Measurements from ENCODE around the gene NT5DC1. TPM values are rescaled to one million over a fixed set of nuclear protein-coding genes. Genes with fewer than 3 reads are reported as not detected.

NT5DC1 gene
- total RNA-seq, 1 experiment from 2014 or later, result 37.9 TPM

GRCh38 chr6:116234689-116235088 lies 134.0 kb downstream of the NT5DC1 start:
- no peaks in the 10 kb centered on the region for H3K36me3 ChIP-seq (ENCODE audit: insufficient read depth, low read length, poor library complexity, severe bottlenecking)
- H3K9me3 ChIP-seq (ENCODE audit: low read depth, low read length, poor library complexity, severe bottlenecking), result no peaks in the 10 kb centered on the region
- ChIA-PET CTCF (no interaction called here), POLR2A (ENCODE audit: low non-redundant PET) (no interaction called here)
- no TSS peak for BruUV-seq (replicated peaks)
- no peak overlapping the region for H3K4me3 ChIP-seq (ENCODE audit: low read depth, low read length, poor library complexity, severe bottlenecking)
- intact Hi-C loops (cut with micrococcal nuclease; ENCODE audit: unreplicated experiment), result no loop called here
- H3K27ac ChIP-seq (ENCODE audit: low read depth, low read length, poor library complexity, severe bottlenecking), result no peak overlapping the region
- H3K4me1 ChIP-seq (ENCODE audit: insufficient read depth, low read length, poor library complexity, severe bottlenecking), result no peaks in the 10 kb centered on the region
- TF ChIP-seq, protein P1, sequence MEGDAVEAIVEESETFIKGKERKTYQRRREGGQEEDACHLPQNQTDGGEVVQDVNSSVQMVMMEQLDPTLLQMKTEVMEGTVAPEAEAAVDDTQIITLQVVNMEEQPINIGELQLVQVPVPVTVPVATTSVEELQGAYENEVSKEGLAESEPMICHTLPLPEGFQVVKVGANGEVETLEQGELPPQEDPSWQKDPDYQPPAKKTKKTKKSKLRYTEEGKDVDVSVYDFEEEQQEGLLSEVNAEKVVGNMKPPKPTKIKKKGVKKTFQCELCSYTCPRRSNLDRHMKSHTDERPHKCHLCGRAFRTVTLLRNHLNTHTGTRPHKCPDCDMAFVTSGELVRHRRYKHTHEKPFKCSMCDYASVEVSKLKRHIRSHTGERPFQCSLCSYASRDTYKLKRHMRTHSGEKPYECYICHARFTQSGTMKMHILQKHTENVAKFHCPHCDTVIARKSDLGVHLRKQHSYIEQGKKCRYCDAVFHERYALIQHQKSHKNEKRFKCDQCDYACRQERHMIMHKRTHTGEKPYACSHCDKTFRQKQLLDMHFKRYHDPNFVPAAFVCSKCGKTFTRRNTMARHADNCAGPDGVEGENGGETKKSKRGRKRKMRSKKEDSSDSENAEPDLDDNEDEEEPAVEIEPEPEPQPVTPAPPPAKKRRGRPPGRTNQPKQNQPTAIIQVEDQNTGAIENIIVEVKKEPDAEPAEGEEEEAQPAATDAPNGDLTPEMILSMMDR (conservative IDR thresholded peaks at IDR 0.05; ENCODE audit: low read depth, low read length), result no peak
- no peak for TF ChIP-seq EZH2 (IDR thresholded peaks at IDR 0.05; ENCODE audit: borderline replicate concordance, low read depth, low read length, poor library complexity, severe bottlenecking)
- no peak for DNase-seq (ENCODE audit: low spot score)
- H3K27me3 ChIP-seq (replicated peaks; ENCODE audit: insufficient read depth, low read depth, low read length, poor library complexity), result no peaks in the 10 kb centered on the region

GRCh38 chr6:116238083-116238482 lies 137.4 kb downstream of the NT5DC1 start:
- no peak for DNase-seq (ENCODE audit: low spot score)
- intact Hi-C loops (cut with micrococcal nuclease; ENCODE audit: unreplicated experiment), result no loop called here

GRCh38 chr6:116239256-116239655 lies 138.6 kb downstream of the NT5DC1 start:
- TF ChIP-seq, protein P1 (conservative IDR thresholded peaks at IDR 0.05; ENCODE audit: low read depth, low read length), result no peak
- TF ChIP-seq EZH2 (IDR thresholded peaks at IDR 0.05; ENCODE audit: borderline replicate concordance, low read depth, low read length, poor library complexity, severe bottlenecking), result no peak
- ChIA-PET CTCF (no interaction called here), POLR2A (ENCODE audit: low non-redundant PET) (no interaction called here)
- no peaks in the 10 kb centered on the region for H3K9me3 ChIP-seq (ENCODE audit: low read depth, low read length, poor library complexity, severe bottlenecking)
- no peaks in the 10 kb centered on the region for H3K36me3 ChIP-seq (ENCODE audit: insufficient read depth, low read length, poor library complexity, severe bottlenecking)
- H3K27ac ChIP-seq (ENCODE audit: low read depth, low read length, poor library complexity, severe bottlenecking), result no peak overlapping the region
- H3K4me3 ChIP-seq (ENCODE audit: low read depth, low read length, poor library complexity, severe bottlenecking), result no peak overlapping the region
- no TSS peak for BruUV-seq (replicated peaks)
- DNase-seq (ENCODE audit: low spot score), result no peak
- H3K4me1 ChIP-seq (ENCODE audit: insufficient read depth, low read length, poor library complexity, severe bottlenecking), result no peaks in the 10 kb centered on the region
- no peaks in the 10 kb centered on the region for H3K27me3 ChIP-seq (replicated peaks; ENCODE audit: insufficient read depth, low read depth, low read length, poor library complexity)
- intact Hi-C loops (cut with micrococcal nuclease; ENCODE audit: unreplicated experiment), result no loop called here

More at GRCh38 chr6:116238083-116238482, 137.4 kb downstream of the NT5DC1 start:
- CTCF ChIA-PET, result no interaction called here
- POLR2A ChIA-PET (ENCODE audit: low non-redundant PET), result no interaction called here
- no peak for TF ChIP-seq EZH2 (IDR thresholded peaks at IDR 0.05; ENCODE audit: borderline replicate concordance, low read depth, low read length, poor library complexity, severe bottlenecking)
- TF ChIP-seq, protein P1 (conservative IDR thresholded peaks at IDR 0.05; ENCODE audit: low read depth, low read length), result no peak
- no peaks in the 10 kb centered on the region for H3K4me1 ChIP-seq (ENCODE audit: insufficient read depth, low read length, poor library complexity, severe bottlenecking)
- no peaks in the 10 kb centered on the region for H3K36me3 ChIP-seq (ENCODE audit: insufficient read depth, low read length, poor library complexity, severe bottlenecking)
- H3K27me3 ChIP-seq (replicated peaks; ENCODE audit: insufficient read depth, low read depth, low read length, poor library complexity), result no peaks in the 10 kb centered on the region
- no peaks in the 10 kb centered on the region for H3K9me3 ChIP-seq (ENCODE audit: low read depth, low read length, poor library complexity, severe bottlenecking)
- BruUV-seq (replicated peaks), result no TSS peak
- no peak overlapping the region for H3K27ac ChIP-seq (ENCODE audit: low read depth, low read length, poor library complexity, severe bottlenecking)
- no peak overlapping the region for H3K4me3 ChIP-seq (ENCODE audit: low read depth, low read length, poor library complexity, severe bottlenecking)
